Mucosa of stomach (tissue), 1 donor: ENCODE measurements around the gene COX7A1.
A peak's percentile ranks its signal among the peaks of the same experiment; 100 is the strongest.

Experiments
- H3K27me3 ChIP-seq: one replicate; pipeline ENCODE4 v1.7.0; 2013; ENCODE audit warnings: mild to moderate bottlenecking, low read length; ENCODE audit not compliant: control insufficient read depth, insufficient read depth
- H3K36me3 ChIP-seq: one replicate; pipeline ENCODE4 v1.7.0; 2013; ENCODE audit warnings: low read length; ENCODE audit not compliant: control insufficient read depth, insufficient read depth
- H3K4me1 ChIP-seq: one replicate; pipeline ENCODE4 v1.7.0; 2013; ENCODE audit warnings: mild to moderate bottlenecking, low read length; ENCODE audit not compliant: control insufficient read depth, insufficient read depth
- H3K4me3 ChIP-seq: one replicate; pipeline ENCODE4 v1.7.0; 2013; ENCODE audit warnings: low read length
- H3K9ac ChIP-seq: one replicate; pipeline ENCODE4 v1.7.0; 2013; ENCODE audit warnings: mild to moderate bottlenecking, low read length, moderate library complexity
- H3K9me3 ChIP-seq: one replicate; pipeline ENCODE4 v1.7.0; 2013; ENCODE audit warnings: mild to moderate bottlenecking, low read length, moderate library complexity; ENCODE audit not compliant: control insufficient read depth
- donor health status: Pancreatic carcinoma.

The COX7A1 gene

DNA sequence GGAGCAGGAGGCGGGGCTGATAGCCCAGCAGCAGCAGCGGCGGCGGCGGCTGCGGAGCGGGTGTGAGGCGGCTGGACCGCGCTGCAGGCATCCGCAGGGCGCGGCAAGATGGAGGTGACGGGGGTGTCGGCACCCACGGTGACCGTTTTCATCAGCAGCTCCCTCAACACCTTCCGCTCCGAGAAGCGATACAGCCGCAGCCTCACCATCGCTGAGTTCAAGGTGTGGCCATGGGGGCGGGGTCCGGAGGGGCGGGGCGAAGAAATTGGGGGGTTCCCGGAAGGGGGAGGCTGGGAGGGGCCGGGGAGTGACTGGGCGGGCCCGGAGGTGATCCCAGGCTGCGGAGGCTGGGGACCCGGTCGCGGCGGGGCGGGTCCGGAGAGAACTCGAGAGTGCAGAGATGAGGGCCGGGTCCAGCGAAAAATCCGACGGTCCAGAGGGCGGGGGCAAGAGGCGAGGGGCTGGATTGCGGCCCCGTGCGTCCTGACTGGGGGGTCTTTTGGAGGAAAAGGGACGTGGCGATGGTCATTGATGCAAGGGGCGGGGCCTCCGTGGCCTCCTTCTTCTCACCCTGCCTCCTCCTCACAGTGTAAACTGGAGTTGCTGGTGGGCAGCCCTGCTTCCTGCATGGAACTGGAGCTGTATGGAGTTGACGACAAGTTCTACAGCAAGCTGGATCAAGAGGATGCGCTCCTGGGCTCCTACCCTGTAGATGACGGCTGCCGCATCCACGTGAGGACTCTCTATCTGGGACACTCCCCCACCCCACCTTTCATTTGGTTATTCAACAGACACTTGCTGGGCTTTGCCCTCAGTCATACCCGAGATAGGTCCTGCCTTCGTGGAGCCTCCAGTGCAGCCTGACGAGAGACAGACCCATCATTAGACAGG is 36.5 kb downstream of the COX7A1 start, which contains the start of gene TBCB:
Gene TBCB, plus strand, starts transcription at position 16 of the 891 bp plus-strand sequence. Its CDS starts 93 bp downstream, at position 109.
- H3K4me3 ChIP-seq: peak within 1 kb of the TSS; percentile 95
- peaks cover 14% of the 10 kb centered on the region for H3K4me1 ChIP-seq
- H3K9ac ChIP-seq: peak within 1 kb of the TSS; percentile 85
- no peaks in the 10 kb centered on the region for H3K36me3 ChIP-seq
- no peaks in the 10 kb centered on the region for H3K9me3 ChIP-seq
- H3K27me3 ChIP-seq: no peaks in the 10 kb centered on the region

DNA sequence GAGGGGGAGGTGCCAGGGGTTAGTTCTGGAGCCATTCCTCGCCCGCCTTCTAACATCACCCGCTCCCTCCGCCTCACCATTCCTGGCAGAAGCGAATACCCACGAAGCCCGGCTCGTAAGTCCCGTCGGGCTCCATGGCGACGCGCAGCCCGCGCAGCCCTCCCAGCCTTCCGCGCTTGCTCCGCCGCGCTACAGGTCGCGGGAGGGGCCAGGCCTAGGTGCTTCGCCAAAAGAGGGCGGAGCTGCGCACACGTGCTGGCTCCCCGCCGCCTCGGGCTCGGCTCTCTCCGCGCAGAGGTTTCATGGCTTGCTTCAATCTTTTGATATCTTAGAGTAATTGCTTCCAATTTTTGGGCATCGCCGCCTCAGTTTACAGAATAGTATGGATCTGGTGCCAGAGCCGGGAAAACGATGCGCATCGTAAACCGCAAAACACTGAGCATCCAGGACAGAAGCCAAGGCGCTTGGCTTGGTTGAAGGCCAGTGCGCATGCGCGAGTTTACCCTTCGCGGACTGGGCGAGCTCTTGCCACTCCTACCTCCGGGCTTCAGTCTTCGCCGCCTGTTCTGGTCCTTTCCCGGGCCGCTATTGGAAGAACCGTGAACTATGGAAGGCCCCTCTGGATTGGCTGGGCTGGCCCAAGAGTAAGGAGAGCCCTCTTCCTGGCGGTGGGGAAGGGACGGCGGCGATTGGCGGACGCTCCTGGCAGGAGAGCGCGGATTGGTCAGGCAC is 37.4 kb downstream of the COX7A1 start, which contains the start of gene POLR2I:
Gene POLR2I, minus strand, starts transcription at position 155 of the 732 bp plus-strand sequence. Its CDS starts 19 bp downstream, at position 136.
- peaks cover 14% of the 10 kb centered on the region for H3K4me1 ChIP-seq
- no peaks in the 10 kb centered on the region for H3K27me3 ChIP-seq
- H3K36me3 ChIP-seq: no peaks in the 10 kb centered on the region
- H3K9me3 ChIP-seq: no peaks in the 10 kb centered on the region
- peak within 1 kb of the TSS; percentile 85 for H3K9ac ChIP-seq
- H3K4me3 ChIP-seq: peak within 1 kb of the TSS; percentile 95

DNA sequence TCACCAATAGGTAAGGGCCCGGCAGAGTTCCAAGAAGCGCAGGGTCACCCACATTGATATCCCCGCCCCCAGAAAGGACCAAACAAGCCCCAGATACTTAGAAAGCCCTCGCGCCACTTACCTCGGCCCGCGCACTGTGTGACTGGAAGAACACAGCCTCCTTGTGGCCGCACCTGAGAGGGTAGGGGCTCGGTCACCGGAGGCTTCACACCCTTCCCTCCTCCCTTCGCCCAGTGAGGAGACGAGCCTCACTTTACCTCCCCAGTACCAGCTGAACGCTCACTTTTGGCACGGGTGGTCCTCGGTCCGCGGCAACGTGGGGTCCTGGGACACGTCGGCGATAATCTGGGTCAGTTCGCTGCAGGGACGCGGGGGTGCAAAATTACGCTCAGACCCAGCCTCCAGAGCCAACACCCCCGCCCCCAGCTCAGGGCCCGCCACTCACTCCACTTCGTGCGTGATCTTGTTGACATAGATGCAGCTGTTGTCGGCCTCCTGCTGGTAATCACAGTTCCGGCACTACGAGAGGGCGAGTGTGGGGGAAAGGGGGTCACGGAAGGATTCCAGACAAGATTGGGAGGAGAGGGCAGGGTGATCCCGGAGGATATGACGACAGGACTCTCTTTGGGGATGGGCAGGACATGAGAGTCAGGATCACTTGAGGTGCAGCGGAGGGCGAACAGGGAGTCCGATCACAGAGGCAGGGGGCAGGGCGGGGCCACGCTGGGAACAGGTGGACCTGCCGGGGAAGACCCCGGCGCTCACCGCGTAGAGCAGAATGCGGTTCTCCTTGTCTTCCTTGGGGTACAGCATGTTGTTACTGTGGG is 38.1 kb downstream of the COX7A1 start:
- Histone ChIP-seq H3K4me1 (peaks cover 14% of the 10 kb centered on the region), H3K9ac (peak overlapping the region; percentile 85), H3K9me3 (no peaks in the 10 kb centered on the region), H3K4me3 (peak overlapping the region; percentile 95), H3K27me3 (no peaks in the 10 kb centered on the region), H3K36me3 (no peaks in the 10 kb centered on the region)

DNA sequence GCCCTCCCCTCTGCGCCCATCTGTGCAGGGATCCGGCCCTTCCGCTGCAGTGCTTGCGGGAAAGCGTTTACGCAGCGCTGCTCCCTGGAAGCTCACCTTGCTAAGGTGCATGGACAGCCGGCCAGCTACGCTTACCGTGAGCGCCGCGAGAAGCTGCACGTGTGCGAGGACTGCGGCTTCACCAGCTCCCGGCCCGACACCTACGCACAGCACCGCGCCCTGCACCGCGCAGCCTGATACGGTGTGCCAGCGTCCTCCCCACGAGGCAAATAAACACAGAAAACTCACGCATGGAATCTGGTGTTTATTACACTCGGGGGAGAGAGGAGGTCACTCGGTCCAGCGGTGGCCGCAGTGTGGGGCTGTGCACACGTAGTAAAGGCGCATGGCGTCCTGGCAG is 38.8 kb downstream of the COX7A1 start:
- no peaks in the 10 kb centered on the region for H3K9me3 ChIP-seq
- H3K9ac ChIP-seq: peak overlapping the region; percentile 85
- H3K27me3 ChIP-seq: no peaks in the 10 kb centered on the region
- H3K4me3 ChIP-seq: no peak overlapping the region
- H3K4me1 ChIP-seq: peaks cover 14% of the 10 kb centered on the region
- H3K36me3 ChIP-seq: no peaks in the 10 kb centered on the region

DNA sequence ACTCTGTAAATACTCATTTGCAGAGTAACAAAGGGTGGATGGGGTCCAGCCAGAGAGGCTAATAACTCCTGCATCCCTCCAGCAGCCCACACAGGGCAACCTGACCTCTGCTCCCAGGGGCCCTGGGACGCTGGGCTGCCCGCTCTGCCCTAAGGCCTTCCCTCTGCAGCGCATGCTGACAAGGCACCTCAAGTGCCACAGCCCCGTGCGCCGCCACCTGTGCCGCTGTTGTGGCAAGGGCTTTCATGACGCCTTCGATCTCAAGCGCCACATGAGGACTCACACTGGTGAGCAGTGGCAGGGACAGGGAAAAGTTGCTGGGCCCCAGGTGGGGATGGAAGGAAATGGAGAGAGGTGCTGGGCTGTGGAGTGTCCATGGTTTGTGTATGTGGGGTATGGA is 39.6 kb downstream of the COX7A1 start:
- Histone ChIP-seq H3K9me3 (no peaks in the 10 kb centered on the region), H3K36me3 (no peaks in the 10 kb centered on the region), H3K4me3 (no peak overlapping the region), H3K4me1 (peaks cover 14% of the 10 kb centered on the region), H3K27me3 (no peaks in the 10 kb centered on the region), H3K9ac (no peak overlapping the region)

DNA sequence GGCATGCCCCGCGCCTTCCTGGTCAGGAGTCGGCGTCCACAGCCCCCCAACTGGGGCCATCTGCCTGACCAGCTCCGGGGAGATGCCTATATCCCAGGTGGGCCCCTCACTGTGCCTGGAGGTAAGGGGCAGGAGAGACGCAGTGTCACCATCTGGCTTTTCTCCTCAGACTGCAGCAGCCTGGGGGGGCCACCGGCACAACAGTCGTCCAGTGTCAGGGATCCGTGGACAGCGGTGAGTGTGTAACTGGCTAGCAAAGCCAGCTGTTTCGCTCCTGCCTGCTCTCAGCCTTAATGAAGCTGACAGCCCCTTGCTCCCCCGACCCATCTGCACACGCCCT is 41.1 kb downstream of the COX7A1 start:
- H3K9me3 ChIP-seq: no peaks in the 10 kb centered on the region
- H3K36me3 ChIP-seq: no peaks in the 10 kb centered on the region
- no peak overlapping the region for H3K9ac ChIP-seq
- H3K4me3 ChIP-seq: no peak overlapping the region
- H3K27me3 ChIP-seq: no peaks in the 10 kb centered on the region
- H3K4me1 ChIP-seq: peaks cover 11% of the 10 kb centered on the region

DNA sequence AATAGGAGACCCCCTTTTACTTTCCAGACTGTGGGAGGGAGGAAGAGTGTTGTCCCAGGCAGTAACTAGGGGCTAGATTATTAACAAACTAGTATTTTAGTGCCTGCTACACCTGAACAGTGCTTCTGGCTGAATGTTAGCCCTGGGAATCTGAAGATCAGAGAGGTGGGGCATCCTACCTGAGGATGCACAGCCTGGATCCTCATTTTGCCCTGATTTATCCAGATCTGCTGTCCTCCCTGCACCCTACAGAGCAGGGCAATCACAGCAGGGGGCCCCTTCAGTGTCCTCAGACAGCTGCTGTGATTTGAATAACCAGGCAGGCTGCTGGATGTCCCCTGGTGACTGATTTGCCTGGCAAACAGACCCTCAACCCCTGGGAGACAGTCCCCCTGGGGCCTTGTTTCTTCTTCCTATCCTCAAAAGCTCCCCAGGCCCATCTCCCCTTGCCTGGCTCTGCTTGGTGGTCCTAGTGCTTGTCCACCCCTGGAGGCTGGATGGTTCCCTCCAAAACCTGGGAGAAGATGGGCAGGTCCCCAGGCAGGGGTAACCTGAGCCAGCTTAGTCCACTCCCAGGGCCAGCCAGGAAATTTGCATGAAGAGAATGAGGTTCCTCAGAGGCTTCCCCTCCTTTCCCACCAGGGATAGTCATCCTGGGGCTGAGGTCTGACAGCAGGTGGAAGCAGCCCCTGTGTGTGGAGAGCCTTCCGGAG is 41.6 kb downstream of the COX7A1 start, which contains the start of gene OVOL3:
Gene OVOL3, plus strand, starts transcription at position 657 of the 713 bp plus-strand sequence. CDS start 60 bp downstream, outside the sequence.
- no peaks in the 10 kb centered on the region for H3K9me3 ChIP-seq
- no peak within 1 kb of the TSS for H3K4me3 ChIP-seq
- no peaks in the 10 kb centered on the region for H3K36me3 ChIP-seq
- peaks cover 7% of the 10 kb centered on the region for H3K4me1 ChIP-seq
- H3K9ac ChIP-seq: no peak within 1 kb of the TSS
- no peaks in the 10 kb centered on the region for H3K27me3 ChIP-seq

DNA sequence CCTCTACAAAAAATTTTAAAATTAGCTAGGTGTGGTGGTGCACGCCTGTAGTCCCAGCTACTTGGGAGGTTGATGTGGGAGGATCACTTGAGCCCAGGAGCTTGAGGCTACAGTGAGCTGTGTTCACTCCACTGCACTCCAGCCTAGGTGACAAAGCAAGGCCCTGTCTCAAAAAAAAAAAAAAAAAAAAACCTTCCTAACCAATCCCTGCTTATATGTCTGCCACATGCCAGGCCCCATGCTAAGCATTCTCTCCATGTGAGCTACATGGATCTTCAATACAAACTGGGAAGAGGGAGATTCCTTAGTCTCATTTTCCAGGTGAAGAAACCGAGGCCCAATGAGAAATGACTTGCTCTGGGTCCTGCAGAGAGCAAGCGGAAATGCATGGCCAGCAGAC is 43.6 kb downstream of the COX7A1 start:
- Histone ChIP-seq H3K4me3 (no peak overlapping the region), H3K9me3 (no peaks in the 10 kb centered on the region), H3K9ac (no peak overlapping the region), H3K27me3 (no peaks in the 10 kb centered on the region), H3K4me1 (peaks cover 2% of the 10 kb centered on the region), H3K36me3 (no peaks in the 10 kb centered on the region)

DNA sequence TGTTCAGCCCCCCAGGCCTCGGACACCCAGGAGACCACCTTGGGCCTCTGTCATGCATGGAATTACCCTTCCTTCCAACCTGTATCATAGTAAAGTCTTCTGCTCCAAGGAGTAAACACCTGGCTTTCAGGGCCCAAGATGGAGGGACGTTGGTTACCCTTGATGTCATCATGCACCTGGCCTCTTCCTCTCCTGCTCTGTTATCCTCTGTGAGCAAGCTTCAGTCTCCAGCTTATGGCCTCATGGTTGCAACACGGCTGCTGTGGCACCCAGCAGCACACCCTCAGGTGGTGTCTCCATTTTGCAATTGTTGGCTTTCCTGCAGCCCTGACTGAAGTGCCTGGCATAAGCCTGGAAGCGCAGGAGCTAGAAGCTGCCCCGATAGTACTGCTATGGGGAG is 45.3 kb downstream of the COX7A1 start:
- Histone ChIP-seq H3K36me3 (no peaks in the 10 kb centered on the region), H3K4me3 (no peak overlapping the region), H3K9ac (no peak overlapping the region), H3K27me3 (no peaks in the 10 kb centered on the region), H3K9me3 (no peaks in the 10 kb centered on the region), H3K4me1 (no peaks in the 10 kb centered on the region)

DNA sequence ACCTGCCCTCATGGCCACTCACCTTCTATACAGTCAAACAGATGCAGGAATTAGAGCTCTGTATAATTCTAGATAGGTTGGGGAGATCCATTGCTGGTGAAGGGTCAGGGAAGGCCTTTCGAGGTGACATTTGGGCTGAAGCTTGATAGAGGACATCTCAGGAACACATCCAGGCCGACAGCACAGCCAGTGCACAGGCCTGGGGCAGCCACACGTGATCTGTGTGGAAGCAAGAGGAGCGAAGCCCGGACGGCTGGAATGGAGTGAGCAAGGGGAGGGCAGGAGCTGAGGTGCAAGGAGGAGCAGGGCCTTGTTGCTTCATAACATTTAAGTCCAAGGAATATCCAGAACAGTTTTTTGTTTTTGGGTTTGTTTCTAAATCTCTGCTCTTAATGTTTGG is 45.8 kb downstream of the COX7A1 start:
- no peaks in the 10 kb centered on the region for H3K27me3 ChIP-seq
- no peak overlapping the region for H3K4me3 ChIP-seq
- H3K36me3 ChIP-seq: no peaks in the 10 kb centered on the region
- H3K9ac ChIP-seq: no peak overlapping the region
- H3K4me1 ChIP-seq: no peaks in the 10 kb centered on the region
- H3K9me3 ChIP-seq: no peaks in the 10 kb centered on the region

DNA sequence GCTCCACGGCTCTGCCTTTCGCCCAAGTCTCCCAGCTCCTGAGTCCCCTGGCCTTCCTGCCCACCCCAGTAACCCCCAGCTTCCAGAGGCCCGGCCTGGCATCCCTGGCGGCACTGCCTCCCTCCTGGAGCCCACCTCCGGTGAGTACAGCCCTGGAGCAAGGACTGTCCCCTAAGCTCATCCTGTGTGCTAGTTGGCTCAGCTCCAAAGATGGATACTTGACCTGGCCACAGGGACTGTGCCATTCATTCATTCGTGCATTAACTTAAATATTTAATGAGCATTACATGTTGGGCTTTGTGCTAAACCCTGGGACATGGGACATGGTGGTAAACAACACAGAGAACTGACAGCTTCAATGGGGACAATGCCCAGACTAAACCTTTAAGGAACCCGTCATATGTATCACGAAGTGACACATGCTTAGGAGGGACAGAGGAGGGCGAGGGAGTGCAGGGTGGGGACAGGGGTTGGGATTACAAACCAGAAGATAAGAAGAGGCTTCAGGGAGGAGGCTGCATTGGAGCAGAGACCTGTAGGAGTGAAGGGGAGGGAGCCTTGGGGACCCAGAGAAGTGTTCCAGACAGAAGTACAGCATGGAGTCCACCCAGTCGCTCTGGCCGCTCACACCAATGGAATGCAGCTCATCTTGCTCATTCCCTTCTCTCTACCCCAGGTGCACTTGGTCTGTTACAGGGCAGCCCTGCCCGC is 48.2 kb downstream of the COX7A1 start:
- Histone ChIP-seq H3K9me3 (no peaks in the 10 kb centered on the region), H3K36me3 (no peaks in the 10 kb centered on the region), H3K9ac (no peak overlapping the region), H3K4me3 (no peak overlapping the region), H3K27me3 (no peaks in the 10 kb centered on the region), H3K4me1 (no peaks in the 10 kb centered on the region)
